Endometrial microvascular endothelial cells (primary cell): ENCODE measurements around the gene GRAMD4. TPM values are rescaled to one million over a fixed set of nuclear protein-coding genes. Genes with fewer than 3 reads are reported as not detected.
"Not testable (repeated sequence)": the region's sequence is repeated elsewhere in the genome, so short reads cannot be mapped to it uniquely, and the experiment has no call there.

ENCODE experiments used
- in situ Hi-C: cut with HindIII; loops from 2 replicates; pipeline ENCODE4 v1.10.0; 2017; ENCODE audit warnings: low sequenced_read_pairs, low pct_unique_long_range_greater_than_20kb; ENCODE audit errors: inconsistent ontology term
- total RNA-seq: library from RNA; depleted of rRNA; stranded (reverse); fragments of >200 nt; gene quantifications from one replicate; pipeline ENCODE4 v1.2.3, GENCODE V29; 2015; ENCODE audit errors: inconsistent ontology term

GRAMD4 gene
- total RNA-seq, 1 donor from 2014 or later = 10.7 TPM

- in situ Hi-C loops = no loop called here
Observed at GRCh38 chr22:46612904-46613605, 7.1 kb upstream of the GRAMD4 start.

DNA sequence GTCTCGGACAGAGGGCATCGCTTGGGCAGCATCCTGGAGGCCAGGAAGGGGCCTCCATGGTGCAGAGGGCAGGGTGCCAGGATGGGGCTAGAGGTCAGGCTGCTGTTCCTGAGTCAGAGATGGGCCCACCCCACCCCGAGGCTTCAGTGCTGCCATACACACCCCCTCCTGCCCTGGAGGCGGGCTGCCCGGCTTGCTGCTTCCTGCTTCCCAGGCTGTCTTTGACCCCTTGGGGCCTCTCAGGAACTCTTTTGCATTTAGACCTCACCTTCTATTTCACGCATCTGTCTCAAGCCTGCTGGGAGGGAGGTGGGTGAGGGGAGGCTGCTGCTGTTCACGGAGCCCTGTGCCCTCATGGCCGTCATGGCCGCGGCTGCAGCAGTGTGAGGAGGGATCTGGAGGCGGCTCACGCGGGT is 6.6 kb upstream of the GRAMD4 start:
- in situ Hi-C loops = no loop called here

DNA sequence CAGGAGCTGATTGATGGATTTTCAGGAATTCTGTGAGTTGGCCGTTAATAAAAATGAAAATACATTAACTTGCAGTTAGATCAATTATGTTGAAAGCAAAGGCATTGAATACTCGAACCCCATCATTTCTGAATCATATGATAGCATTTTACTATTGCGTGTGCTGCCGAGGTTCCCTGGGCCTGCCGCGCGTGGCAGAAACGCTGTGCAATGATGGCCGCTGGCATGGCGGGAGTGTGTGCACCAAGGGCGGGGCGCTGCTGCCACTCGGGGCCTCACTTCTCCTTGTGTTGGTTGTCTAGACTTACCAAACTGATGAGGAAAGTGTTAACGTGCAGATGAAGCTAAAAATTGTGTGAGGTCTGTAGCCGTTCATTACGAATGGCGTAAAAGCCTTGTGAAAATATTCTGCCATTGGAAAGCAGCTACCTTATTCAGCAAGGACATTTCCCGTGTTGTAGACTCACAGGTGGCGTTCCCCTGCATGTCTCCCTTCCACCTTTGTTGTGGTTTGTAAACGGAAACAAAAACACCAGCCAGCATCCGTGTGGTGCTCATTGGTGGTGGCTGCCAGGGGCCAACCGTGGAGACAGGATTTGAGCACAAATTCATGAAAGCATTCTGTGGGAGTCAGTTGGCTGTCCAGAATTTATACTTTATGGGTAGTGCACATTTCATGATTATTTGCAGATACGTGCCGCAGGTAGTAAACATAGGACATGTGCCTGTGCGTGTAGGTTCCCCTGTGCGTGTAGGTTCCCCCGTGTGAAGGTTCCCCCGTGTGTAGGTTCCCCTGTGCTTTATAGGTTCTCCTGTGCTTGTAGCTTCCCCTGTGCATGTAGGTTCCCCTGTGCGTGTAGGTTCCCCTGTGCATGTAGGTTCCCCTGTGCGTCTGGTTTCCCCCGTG is 5.9 kb upstream of the GRAMD4 start:
- in situ Hi-C loops = no loop called here

GRCh38 chr22:46617207-46617985 is 2.8 kb upstream of the GRAMD4 start:
- in situ Hi-C loops = no loop called here

- in situ Hi-C loops = no loop called here
Observed at GRCh38 chr22:46617986-46618647, 2.1 kb upstream of the GRAMD4 start.

- in situ Hi-C loops = no loop called here
Observed at GRCh38 chr22:46618667-46619066, 1.5 kb upstream of the GRAMD4 start.

DNA sequence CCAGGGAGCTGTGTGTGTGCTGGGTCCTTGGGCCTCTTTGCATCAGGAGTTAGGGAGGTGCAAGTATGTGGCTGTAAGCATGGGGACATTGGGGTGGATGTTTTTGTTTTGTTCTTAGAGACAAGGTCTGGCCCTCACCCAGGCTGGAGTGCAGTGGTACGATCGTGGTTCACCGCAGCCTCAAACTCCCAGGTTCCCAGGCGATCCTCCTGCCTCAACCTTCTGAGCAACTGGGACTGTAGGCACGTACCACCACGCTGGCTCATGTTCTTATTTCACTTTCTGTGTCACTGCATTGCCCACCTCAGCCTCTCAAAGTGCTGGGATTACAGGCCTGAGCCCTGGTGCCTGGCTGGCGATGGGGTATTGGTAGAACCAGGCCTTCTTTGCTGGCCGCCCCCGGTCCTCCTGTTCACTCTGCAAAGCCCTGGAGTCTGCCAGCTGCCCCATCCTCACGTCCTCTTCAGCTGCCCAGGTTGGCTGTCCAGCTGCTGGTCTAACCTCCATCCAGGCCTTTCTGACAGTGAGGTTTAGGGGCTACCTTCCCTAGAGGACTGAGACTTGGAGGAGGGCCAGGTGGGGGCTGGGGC is 851 bp upstream of the GRAMD4 start:
- in situ Hi-C loops = no loop called here

GRCh38 chr22:46620588-46621242 is 529 bp downstream of the GRAMD4 start:
- in situ Hi-C loops = no loop called here

GRCh38 chr22:46621243-46621930 is 1.2 kb downstream of the GRAMD4 start:
- in situ Hi-C loops = not testable (repeated sequence)

- in situ Hi-C loops = no loop called here
Observed at GRCh38 chr22:46622081-46622521, 1.9 kb downstream of the GRAMD4 start.

DNA sequence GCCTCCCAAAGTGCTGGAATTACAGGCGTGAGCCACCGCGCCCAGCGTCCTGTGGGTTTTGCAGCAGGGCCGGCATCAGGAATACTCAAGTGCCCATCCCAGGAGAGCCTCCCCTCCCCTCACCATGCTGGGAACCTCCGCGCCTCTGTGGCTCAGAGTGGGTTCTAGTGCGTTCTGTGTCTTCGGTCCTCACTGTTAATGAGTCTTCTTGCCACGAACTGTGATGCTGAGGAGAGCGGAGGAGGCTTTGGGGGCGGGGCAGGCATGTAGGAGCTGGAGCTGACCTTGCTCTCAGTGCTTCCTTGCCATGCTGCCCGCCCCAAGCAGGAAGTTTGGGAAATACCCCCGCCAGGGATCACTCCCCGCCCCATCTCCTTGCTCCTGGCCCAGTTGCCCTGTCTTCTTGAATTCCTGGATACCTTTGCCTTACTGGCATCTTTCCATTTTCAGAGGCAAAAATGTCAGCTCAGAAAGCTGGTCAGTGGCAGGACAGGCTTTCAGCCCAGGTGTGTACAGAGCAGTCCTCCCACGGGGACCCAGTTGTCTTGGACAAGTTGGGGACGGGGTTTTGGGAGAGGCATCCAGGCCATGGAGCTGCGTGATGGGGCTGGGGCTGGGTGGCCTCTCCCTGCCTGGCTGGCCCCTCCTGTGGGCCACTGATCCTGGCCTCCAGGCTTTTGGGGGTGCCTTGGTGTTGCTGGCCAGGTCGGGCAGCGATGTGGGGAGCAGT is 5.1 kb downstream of the GRAMD4 start:
- in situ Hi-C loops = no loop called here

DNA sequence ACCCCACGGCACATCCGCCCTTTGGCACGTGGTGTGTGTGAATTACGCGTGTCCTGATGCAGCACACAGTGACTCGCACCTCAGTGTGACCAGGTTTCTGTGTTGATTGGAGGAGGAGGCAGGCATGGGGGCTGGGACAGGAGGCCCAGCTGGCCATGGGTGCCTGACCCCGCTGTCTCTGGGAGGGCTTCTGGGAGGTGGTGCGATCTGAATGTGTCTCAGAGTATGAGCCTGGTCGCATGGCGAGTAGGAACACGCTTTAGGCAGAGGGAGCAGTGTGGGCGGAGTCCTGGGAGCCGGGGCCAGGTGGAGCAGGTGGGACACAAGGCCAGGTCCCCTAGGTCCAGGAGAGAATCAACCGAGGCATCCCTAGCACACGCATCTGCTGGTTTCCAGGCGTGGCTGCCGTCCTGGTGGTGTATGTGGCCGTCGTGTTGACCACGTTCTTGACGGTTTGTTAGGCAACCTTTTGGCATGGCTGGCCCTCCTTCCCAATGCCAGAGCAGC is 5.7 kb downstream of the GRAMD4 start:
- in situ Hi-C loops = no loop called here

DNA sequence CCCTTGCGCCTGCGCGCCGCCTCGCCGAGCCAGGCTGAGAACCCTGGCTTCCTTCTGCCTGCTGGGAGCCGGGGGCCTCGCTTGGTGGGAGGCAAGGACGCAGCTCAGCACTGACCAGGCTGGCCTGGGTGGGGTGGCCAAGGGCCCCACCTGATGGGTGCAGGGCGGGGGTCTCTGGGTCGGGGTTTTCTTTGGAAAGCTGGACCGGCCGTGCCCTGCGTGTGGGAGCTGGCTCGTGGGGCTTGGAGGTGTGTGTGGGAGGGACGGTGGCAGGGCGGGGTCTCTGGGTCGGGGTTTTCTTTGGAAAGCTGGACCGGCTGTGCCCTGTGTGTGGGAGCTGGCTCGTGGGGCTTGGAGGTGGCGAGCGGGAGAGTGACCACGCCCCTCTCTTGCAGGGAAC is 6.2 kb downstream of the GRAMD4 start:
- in situ Hi-C loops = no loop called here

DNA sequence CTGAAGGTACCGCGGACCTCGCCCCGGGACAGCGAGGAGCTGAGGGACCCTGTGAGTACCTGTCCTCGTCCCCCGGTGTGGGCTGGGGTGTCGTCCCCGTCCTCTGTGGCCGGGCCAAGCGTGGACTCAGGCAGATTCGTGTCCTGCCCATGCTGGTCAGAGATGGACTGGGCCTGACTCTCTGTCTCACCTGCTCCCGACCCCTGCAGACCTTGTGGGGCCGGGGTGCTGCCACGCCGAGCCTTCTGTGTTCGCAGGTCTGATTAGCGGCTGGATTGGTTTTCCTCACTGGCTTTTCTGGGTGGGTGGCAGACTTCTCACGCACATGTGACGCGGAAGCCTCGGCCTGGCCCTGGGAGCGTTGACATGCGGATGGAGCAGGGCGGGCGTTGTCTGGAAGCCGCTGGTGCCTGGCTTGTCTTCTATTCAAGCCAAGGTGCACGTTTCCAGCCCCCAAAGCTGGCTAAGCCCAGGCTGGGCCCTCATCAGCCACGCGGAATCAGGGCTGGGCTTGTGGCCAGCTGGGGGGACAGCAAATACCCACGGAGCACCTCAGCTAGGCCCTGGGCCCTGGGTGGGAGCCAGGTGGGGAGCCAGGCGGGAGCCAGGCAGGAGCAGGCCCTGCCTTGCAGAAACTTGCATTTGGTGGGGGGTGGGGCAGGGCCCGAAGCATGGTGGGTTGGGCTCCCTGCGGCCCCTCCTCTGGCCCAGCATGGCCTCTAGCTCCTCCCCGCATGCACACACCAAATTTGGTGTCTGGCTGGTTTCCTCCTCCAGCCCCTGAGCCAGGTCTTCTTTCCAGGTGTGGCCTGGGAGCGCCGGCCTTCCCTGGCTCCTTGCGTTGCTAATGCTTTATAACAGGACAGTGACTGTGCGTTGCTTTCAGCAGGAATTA is 7.0 kb downstream of the GRAMD4 start:
- in situ Hi-C loops = no loop called here

DNA sequence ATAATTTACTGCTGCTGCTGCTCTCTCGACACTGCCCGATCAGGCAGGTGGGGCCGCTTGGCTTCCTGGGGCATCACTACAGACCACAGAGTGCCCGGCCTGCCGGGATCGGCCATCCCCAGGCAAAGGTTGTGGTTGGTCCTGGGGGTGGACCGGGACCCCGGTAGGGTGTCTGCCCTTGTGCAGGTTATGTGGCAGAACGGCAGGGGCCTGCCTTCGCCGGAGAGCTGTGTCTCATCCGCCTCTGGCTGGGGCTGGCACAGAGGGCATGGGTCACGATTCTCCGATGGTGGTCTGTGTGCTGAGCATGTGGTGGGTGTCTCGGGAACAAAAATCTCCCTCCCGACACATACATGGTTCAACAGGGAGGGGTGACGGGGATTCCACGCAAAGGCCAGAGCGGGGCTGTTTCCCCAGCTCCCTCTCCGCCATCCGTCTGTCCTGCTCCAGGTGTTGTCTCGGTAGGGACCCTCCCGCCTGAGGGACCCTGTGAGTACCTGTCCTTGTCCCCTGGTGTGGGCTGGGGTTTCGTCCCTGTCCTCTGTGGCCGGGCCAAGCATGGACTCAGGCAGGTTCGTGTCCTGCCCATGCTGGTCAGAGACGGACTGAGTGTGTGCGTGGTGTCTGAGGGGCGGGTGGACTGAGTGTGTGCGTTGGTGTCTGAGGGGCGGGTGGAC is 7.8 kb downstream of the GRAMD4 start:
- in situ Hi-C loops = no loop called here
